ENCODE data around the gene RFX6. TPM values are rescaled to one million over a fixed set of nuclear protein-coding genes. Genes with fewer than 3 reads are reported as not detected.

Gene RFX6
- total RNA-seq, 1 experiment from 2014 or later: not detected

- no peak for DNase-seq
- no peak overlapping the region for H2AK5ac ChIP-seq (ENCODE audit: insufficient read length, low read length)
- H3K9me3 ChIP-seq (ENCODE audit: control insufficient read depth, low read depth, low read length): no peaks in the 10 kb centered on the region
- H3K4me1 ChIP-seq (ENCODE audit: insufficient read depth, low read length): no peaks in the 10 kb centered on the region
- no peak overlapping the region for H3K18ac ChIP-seq (ENCODE audit: insufficient read length, low read depth, low read length)
- H2AFZ ChIP-seq (ENCODE audit: low read length): no peak overlapping the region
- no peak overlapping the region for H4K8ac ChIP-seq (replicated peaks; ENCODE audit: insufficient read length, low read depth, low read length)
- H2BK5ac ChIP-seq (ENCODE audit: insufficient read length, low read length): no peak overlapping the region
- no peak overlapping the region for H3K27ac ChIP-seq (ENCODE audit: insufficient read length, low read depth, low read length)
- no peak overlapping the region for H3K23ac ChIP-seq (ENCODE audit: insufficient read length, low read depth, low read length)
- H4K5ac ChIP-seq (ENCODE audit: insufficient read length, low read depth, low read length): no peak overlapping the region
- no peaks in the 10 kb centered on the region for H3K23me2 ChIP-seq (ENCODE audit: insufficient read length, low read depth, low read length, poor library complexity, severe bottlenecking)
- no peaks in the 10 kb centered on the region for H3K27me3 ChIP-seq (ENCODE audit: insufficient read depth, low read length)
- no peak overlapping the region for H4K91ac ChIP-seq (ENCODE audit: insufficient read length, low read depth, low read length)
- no peaks in the 10 kb centered on the region for H3K9me3 Mint-ChIP-seq
- WGBS (ENCODE audit: extremely low coverage, insufficient read length, low lambda C conversion rate): no CpG with 5 or more reads among the region's 4 CpGs
- H3K14ac ChIP-seq (ENCODE audit: insufficient read depth, low read length): no peak overlapping the region
- H3K4me3 Mint-ChIP-seq: no peak overlapping the region
- H3K36me3 Mint-ChIP-seq (ENCODE audit: insufficient read depth in 1 of 3, low read depth in 3 of 3): no peaks in the 10 kb centered on the region
- no peak overlapping the region for H3K4me2 ChIP-seq (ENCODE audit: insufficient read depth, insufficient read length, low read length)
- H3K79me1 ChIP-seq (ENCODE audit: insufficient read depth, low read depth, low read length, poor library complexity, severe bottlenecking): no peaks in the 10 kb centered on the region
- H3K9ac ChIP-seq (ENCODE audit: extremely low read depth, insufficient read length, low read length): no peak overlapping the region
- H3K79me2 ChIP-seq (ENCODE audit: insufficient read depth, low read length): no peaks in the 10 kb centered on the region
- TF ChIP-seq, protein P1, sequence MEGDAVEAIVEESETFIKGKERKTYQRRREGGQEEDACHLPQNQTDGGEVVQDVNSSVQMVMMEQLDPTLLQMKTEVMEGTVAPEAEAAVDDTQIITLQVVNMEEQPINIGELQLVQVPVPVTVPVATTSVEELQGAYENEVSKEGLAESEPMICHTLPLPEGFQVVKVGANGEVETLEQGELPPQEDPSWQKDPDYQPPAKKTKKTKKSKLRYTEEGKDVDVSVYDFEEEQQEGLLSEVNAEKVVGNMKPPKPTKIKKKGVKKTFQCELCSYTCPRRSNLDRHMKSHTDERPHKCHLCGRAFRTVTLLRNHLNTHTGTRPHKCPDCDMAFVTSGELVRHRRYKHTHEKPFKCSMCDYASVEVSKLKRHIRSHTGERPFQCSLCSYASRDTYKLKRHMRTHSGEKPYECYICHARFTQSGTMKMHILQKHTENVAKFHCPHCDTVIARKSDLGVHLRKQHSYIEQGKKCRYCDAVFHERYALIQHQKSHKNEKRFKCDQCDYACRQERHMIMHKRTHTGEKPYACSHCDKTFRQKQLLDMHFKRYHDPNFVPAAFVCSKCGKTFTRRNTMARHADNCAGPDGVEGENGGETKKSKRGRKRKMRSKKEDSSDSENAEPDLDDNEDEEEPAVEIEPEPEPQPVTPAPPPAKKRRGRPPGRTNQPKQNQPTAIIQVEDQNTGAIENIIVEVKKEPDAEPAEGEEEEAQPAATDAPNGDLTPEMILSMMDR (conservative IDR thresholded peaks at IDR 0.05): peak; percentile 59; the same call in 2 of the 3 replicates
- H2BK120ac ChIP-seq (ENCODE audit: low read depth, low read length, poor library complexity, severe bottlenecking): no peak overlapping the region
- peaks cover 4% of the 10 kb centered on the region for H3K27me3 Mint-ChIP-seq (ENCODE audit: low read depth)
- no peak overlapping the region for H3K56ac ChIP-seq (ENCODE audit: insufficient read length, low read depth, low read length)
- H2BK15ac ChIP-seq (ENCODE audit: low read depth, low read length): no peak overlapping the region
- H2BK20ac ChIP-seq (ENCODE audit: low read depth, low read length, poor library complexity, severe bottlenecking): no peak overlapping the region
- H3K4me1 Mint-ChIP-seq: peaks cover 0 to 3% of the 10 kb centered on the region in 2 experiments; a peak in 1 of 4 replicates
- H2BK12ac ChIP-seq (ENCODE audit: insufficient read length, low read depth, low read length): no peak overlapping the region
- H4K20me1 ChIP-seq (ENCODE audit: control insufficient read depth, insufficient read depth, insufficient read length): no peaks in the 10 kb centered on the region
- no peak overlapping the region for H3K27ac Mint-ChIP-seq
- H3T11ph ChIP-seq (ENCODE audit: low read length): no peak overlapping the region
- no peak overlapping the region for H3K4ac ChIP-seq (ENCODE audit: low read depth, low read length)
These were observed 64.7 kb downstream of the RFX6 start for GRCh38 chr6:116941727-116942126.

Data from H9 (cell line).